HG03060 (cell line): ENCODE results near the gene GRIK1.

Experiments
- ATAC-seq: cut with Tn5 transposase; IDR thresholded peaks from one replicate; pipeline ENCODE4 v1.9.1; 2021; ENCODE audit warnings: low read depth, moderate number of reproducible peaks; ENCODE audit not compliant: unreplicated experiment

Gene GRIK1

GRCh38 chr21:29680273-29680672 is 259.5 kb downstream of the GRIK1 start:
- no peak for ATAC-seq

- no peak for ATAC-seq
These were observed 261.2 kb downstream of the GRIK1 start for GRCh38 chr21:29678626-29679025.

DNA sequence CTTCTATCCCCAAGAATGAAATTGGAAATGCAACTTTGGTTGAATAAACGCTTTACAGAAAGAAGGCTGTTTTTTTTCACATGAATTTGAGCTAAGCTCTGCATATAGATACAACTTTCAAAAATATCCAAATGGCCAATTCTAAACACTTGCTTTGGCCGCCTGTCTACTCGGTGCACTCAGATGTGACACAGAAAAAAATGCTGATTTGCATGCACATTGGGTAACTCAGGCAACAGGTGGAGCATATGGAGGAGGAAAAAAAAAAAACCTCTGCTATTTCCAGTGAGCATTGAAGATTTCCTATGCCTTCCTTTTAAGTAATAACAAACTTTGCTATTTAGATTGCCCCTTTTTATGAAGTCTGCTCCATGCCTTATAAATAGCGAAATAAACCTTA is 262.5 kb downstream of the GRIK1 start:
- ATAC-seq, result no peak

DNA sequence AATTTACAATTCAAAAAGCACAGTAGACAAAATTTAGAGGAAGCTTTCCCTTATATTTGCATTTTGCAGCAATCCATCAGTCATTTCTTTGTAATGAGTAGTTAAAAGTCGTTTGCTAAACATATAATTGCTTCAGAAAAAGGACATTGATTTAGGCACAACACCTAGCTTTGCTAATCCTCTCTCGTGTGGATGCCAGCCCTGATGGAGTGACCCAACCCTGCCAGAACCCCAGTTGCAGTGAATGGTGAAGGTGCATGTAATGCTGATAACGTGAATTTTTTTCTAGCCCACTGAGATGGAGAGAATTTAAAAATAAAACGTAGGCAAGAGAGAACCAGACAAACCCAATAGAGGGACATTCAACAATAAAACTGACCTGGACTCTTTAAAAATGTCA is 263.4 kb downstream of the GRIK1 start:
- ATAC-seq, result no peak

DNA sequence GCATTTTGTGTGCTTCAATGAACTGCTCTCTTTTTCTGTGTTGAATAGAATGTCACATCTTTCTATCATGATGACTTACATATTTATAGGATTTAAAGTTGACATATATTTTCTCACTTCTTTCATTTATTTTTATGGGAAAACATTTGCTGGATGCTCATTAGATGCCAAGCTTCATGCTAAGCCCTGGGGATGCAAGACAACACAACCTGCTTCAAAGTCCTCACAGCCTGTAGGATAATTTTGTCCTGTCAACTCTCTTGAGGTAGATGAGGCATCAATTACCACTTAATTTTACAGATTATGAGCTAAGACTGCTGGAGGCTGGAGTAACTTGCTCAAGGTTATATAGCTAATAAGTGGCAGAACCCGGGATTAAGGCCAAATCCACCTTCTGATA is 264.3 kb downstream of the GRIK1 start:
- ATAC-seq, result no peak

- ATAC-seq, result no peak
These were observed 265.5 kb downstream of the GRIK1 start for GRCh38 chr21:29674343-29674742.

GRCh38 chr21:29673096-29673610 is 266.6 kb downstream of the GRIK1 start:
- ATAC-seq, result no peak

GRCh38 chr21:29671728-29672127 is 268.1 kb downstream of the GRIK1 start:
- ATAC-seq, result no peak

GRCh38 chr21:29670228-29670627 is 269.6 kb downstream of the GRIK1 start:
- no peak for ATAC-seq

DNA sequence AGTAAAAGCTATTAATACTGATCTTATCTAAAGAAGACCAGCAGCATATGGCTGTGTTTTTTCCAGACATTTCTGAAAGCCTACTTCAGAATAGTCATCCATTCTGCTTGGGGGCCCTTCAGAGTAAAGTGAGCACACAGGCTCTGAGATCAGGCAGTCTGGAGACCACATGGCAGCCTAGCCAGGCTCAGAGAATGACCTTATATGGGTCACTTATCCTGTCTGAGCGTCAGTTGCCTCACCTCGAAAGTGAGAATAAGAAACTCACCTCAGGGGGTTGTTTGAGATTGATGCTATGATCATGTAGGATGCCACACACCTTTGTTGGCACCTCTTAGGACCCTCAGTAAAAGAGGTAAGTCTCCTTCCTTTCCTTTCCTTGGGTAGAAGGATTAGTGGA is 270.4 kb downstream of the GRIK1 start:
- ATAC-seq, result no peak

DNA sequence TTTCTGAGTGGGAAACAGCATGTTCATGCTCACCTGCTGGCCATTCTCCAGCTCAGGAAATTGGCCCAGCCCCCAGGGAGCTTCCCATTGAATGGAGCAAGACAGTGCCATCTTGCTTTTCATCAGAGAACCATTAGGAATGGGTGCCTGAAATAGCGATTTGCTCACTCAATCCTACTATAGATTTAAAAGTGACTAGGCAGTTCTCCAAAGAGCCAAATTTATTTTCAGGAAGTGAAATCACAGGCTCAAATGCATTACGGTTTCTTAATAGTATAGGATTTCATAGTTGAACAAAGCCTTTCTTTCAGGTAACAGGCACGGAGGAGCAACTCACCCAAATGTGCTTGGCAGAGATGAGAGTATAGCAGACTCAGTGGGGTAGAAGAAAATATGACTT is 272.1 kb downstream of the GRIK1 start:
- no peak for ATAC-seq

GRCh38 chr21:29664615-29665014 is 275.2 kb downstream of the GRIK1 start:
- ATAC-seq, result no peak

- ATAC-seq, result no peak
These were observed 277.9 kb downstream of the GRIK1 start for GRCh38 chr21:29661672-29662442.

DNA sequence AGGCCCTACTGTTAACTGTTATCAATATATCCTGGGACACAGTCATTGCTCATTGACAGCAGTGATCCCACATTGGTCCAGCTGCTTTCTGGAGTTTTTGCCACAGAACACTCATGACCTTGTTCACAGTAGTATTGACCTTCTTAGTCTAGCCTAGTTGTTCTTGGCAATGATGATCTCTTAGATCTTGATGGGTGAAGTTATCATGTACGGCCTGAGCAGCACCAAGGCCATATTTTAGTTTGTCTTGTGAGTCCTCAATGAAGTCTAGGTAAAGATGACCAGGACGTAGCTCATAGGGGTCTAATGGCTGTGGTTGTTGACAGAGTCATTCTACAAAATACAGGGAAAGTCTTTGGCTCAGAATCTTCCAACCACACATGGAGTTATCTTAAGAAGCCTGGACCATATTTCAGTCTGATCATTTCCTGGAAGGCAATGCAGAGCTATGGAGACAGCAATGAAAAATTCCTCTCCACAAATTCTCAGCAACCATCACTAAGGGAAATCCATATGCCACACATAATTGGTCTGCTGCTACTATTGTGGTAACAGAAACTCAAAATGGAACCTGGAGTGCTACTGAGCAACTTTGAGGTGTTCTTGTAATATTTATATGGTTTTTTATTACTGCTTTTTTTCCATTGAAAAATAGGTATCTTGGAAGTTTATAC is 279.6 kb downstream of the GRIK1 start:
- no peak for ATAC-seq

- ATAC-seq, result no peak
These were observed 280.9 kb downstream of the GRIK1 start for GRCh38 chr21:29658934-29659203.

- ATAC-seq, result no peak
These were observed 281.4 kb downstream of the GRIK1 start for GRCh38 chr21:29658177-29658933.

DNA sequence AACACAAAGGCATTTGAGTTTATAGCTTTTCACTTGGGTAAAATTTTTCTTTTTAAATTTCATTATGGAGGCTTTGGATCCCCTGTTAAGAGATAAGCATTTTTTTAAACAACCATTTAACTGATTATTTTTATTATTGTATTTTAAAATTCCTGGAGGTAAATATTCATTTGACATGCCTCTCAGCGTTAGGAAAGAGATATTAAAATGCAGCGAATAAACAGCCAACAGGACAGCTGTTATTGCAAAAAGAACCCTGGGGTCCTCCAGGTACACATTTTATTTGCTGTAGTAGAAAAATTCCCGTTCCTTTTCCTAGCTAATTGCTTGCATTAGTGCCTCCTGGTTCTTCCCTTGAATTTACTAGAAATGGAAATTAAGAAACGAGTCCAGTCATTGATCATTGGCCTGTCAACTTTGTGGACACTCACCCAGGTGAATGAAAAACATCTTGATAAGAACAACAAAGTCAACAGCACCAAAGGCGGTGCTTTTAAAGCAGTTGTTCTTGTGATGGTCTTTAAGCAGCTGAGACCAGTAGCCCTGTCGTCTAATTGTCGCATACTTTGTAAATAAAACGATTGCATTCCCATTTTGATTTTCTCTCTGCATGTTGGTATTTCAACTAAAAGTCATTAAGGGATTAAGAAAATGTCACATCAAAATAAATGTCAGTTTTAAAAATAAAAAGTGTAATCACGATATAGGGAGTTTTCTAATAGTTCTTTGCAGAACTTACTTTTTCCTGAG is 282.4 kb downstream of the GRIK1 start:
- ATAC-seq, result no peak

GRCh38 chr21:29656504-29657239 is 283.1 kb downstream of the GRIK1 start:
- ATAC-seq, result no peak

DNA sequence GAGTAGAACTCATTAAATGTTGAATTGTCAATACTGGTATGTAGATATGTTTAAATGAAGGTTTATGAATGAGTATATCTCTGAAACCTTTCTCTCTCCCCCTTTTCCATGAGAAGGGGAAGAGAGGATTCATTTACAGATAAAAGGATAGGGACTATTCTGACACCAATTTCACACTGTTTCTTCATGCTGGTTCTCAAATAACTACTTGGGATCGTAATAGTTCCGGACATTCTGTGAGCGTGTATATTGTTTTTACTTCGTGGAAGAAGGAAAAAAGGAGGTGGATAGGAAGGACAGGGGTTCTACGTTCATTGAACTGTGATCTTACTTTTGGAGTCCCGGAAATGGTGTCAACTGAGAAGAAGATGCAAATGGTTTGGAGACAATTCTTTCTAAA is 284.2 kb downstream of the GRIK1 start:
- no peak for ATAC-seq

GRCh38 chr21:29654855-29655254 is 284.9 kb downstream of the GRIK1 start:
- no peak for ATAC-seq
